ENCODE results near the gene SYT15.

DNA sequence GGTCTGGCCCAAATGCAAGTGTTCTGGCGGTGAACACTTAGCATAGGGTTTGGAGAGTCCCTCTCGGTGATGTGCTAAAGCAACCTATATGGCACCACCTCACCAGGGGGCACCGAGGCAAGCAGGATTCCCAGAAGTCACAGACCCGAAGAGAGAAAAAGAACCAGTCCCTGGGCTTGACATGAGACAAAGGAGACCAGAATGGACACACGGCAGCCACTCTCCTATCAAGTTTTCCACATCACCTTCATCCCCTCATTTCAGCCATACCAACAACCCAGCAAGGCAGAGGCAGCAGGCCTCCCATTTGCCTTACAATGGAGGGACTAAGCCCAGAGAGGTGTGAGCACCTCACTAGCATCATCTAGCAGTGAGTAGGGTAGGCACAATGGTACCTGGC is 42.1 kb upstream of the SYT15 start:
- TF ChIP-seq, protein P1, sequence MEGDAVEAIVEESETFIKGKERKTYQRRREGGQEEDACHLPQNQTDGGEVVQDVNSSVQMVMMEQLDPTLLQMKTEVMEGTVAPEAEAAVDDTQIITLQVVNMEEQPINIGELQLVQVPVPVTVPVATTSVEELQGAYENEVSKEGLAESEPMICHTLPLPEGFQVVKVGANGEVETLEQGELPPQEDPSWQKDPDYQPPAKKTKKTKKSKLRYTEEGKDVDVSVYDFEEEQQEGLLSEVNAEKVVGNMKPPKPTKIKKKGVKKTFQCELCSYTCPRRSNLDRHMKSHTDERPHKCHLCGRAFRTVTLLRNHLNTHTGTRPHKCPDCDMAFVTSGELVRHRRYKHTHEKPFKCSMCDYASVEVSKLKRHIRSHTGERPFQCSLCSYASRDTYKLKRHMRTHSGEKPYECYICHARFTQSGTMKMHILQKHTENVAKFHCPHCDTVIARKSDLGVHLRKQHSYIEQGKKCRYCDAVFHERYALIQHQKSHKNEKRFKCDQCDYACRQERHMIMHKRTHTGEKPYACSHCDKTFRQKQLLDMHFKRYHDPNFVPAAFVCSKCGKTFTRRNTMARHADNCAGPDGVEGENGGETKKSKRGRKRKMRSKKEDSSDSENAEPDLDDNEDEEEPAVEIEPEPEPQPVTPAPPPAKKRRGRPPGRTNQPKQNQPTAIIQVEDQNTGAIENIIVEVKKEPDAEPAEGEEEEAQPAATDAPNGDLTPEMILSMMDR (conservative IDR thresholded peaks at IDR 0.05), result no peak
- TF ChIP-seq ZFX (IDR thresholded peaks at IDR 0.05), result no peak
